ENCODE results near the gene TMEM181. TPM values are rescaled to one million over a fixed set of nuclear protein-coding genes. Genes with fewer than 3 reads are reported as not detected.

Gene TMEM181
- total and polyA plus RNA-seq, 2 experiments from 2014 or later, result 17.9 to 21.0 TPM

DNA sequence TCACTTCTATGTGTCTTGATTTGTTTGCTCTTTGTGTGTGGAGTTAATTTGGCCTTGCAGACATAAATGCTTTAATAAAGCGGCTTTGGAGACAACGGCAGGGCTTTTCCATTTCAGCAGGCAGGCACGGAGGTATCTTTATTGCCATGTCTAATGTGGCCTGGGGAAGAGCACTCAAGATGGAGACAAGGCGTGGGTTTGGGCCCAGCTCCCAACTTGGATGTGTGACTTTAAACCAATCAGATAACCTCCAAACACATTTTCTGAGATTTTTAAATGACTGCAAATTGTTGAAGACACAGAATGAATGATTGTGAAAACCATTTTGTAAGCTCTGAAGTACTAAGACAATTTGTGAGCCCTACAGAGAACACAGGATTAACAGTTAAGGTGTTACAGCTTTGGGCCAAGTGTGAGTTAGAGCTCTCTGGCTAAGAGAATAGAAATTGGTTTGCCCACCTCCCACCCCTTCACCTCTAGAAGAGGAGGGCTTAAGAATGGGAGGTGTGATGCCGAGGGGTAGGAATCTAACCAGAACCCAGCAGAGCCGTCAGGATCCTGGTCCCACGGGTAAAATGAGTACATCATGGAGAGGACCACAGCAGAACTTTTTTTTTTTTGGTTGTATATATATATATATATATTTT lies 75.7 kb downstream of the TMEM181 start:
- Histone ChIP-seq H3K4me3 (no peak overlapping the region), H3K9me3 (ENCODE audit: low read depth) (no peaks in the 10 kb centered on the region), H3K4me1 (ENCODE audit: low read depth) (peaks cover 18% of the 10 kb centered on the region), H3K27me3 (no peaks in the 10 kb centered on the region), H3K27ac (peak overlapping the region; percentile 44), H3K36me3 (peaks cover 29% of the 10 kb centered on the region)
- no peak for DNase-seq (ENCODE audit: low read depth in 1 of 2, low spot score in 1 of 2)
- TF ChIP-seq, protein P1, sequence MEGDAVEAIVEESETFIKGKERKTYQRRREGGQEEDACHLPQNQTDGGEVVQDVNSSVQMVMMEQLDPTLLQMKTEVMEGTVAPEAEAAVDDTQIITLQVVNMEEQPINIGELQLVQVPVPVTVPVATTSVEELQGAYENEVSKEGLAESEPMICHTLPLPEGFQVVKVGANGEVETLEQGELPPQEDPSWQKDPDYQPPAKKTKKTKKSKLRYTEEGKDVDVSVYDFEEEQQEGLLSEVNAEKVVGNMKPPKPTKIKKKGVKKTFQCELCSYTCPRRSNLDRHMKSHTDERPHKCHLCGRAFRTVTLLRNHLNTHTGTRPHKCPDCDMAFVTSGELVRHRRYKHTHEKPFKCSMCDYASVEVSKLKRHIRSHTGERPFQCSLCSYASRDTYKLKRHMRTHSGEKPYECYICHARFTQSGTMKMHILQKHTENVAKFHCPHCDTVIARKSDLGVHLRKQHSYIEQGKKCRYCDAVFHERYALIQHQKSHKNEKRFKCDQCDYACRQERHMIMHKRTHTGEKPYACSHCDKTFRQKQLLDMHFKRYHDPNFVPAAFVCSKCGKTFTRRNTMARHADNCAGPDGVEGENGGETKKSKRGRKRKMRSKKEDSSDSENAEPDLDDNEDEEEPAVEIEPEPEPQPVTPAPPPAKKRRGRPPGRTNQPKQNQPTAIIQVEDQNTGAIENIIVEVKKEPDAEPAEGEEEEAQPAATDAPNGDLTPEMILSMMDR (IDR thresholded peaks at IDR 0.05; ENCODE audit: low read depth, low read length), result no peak

DNA sequence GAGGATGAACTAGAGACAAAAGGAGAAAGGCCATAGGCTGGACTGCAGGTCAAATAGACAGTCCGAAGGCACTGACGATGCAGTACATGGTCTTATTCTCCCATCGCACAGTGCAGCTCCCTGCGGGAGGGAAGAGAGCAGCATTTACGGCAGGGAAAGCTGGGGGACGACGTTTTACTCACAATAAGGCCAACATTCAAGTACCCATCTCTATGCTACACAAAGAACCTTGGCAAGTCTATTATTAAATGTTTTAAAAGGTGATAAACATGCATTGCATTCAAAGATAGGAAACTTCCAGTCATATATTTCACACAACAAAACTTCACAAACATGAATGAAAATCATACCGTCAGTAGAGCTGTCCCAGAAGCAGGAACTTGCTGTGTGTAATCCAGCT lies 76.9 kb downstream of the TMEM181 start:
- H3K4me3 ChIP-seq, result no peak overlapping the region
- no peaks in the 10 kb centered on the region for H3K9me3 ChIP-seq (ENCODE audit: low read depth)
- H3K27ac ChIP-seq, result no peak overlapping the region
- H3K36me3 ChIP-seq, result peaks cover 29% of the 10 kb centered on the region
- H3K4me1 ChIP-seq (ENCODE audit: low read depth), result peaks cover 20% of the 10 kb centered on the region
- no peaks in the 10 kb centered on the region for H3K27me3 ChIP-seq
- no peak for DNase-seq (ENCODE audit: low read depth in 1 of 2, low spot score in 1 of 2)
- TF ChIP-seq, protein P1 (IDR thresholded peaks at IDR 0.05; ENCODE audit: low read depth, low read length), result no peak

DNA sequence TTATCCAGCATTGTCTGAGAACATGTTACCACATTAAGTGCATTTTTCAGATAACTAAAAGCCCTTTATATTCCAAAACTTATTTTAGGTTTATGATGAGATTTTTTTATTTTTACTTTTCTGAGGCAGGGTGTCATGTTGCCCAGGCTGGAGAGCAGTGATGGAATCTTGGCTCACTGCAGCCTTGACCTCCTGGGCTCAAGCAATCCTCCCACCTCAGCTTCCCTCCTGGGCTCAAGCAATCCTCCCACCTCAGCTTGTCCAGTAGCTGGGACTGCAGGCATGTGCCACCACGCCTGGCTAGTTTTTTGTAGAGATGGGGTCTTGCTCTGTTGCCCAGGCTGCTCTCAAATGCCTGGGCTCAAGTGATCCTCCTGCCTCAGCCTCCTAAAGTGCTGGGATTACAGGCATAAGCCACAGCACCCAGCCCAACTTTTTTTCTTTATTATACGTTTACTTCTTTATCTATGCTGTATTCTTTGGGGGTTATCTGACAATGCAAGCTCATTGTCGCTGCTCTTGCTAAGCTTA lies 78.5 kb downstream of the TMEM181 start:
- H3K4me3 ChIP-seq, result no peak overlapping the region
- H3K36me3 ChIP-seq, result peaks cover 29% of the 10 kb centered on the region
- TF ChIP-seq, protein P1 (IDR thresholded peaks at IDR 0.05; ENCODE audit: low read depth, low read length), result no peak
- DNase-seq (ENCODE audit: low read depth in 1 of 2, low spot score in 1 of 2), result no peak
- peak overlapping the region; percentile 42 for H3K27ac ChIP-seq
- peaks cover 32% of the 10 kb centered on the region for H3K4me1 ChIP-seq (ENCODE audit: low read depth)
- H3K27me3 ChIP-seq, result no peaks in the 10 kb centered on the region
- H3K9me3 ChIP-seq (ENCODE audit: low read depth), result no peaks in the 10 kb centered on the region

DNA sequence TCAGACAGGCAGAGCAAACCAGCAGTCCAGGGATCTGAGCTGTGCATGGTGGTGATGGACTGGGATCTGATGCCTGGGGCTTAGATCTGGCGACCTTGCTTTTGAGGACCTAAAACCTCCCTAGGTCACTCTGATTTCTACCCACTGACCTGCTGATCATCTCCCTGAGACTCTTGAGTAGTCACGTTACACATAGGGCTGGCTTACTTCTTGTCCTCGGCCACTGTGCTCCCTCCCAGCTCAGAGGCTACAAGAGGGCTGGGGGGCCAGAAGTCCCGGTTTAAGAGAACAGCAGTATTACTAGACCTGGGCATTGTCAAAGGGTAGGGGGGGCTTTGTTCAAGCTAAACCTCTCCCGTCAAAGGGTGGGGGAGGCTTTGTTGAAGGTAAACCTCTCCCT lies 79.2 kb downstream of the TMEM181 start:
- Histone ChIP-seq H3K27me3 (no peaks in the 10 kb centered on the region), H3K4me1 (ENCODE audit: low read depth) (peaks cover 36% of the 10 kb centered on the region), H3K36me3 (peaks cover 24% of the 10 kb centered on the region), H3K4me3 (no peak overlapping the region), H3K9me3 (ENCODE audit: low read depth) (no peaks in the 10 kb centered on the region), H3K27ac (peak overlapping the region; percentile 42)
- TF ChIP-seq, protein P1 (IDR thresholded peaks at IDR 0.05; ENCODE audit: low read depth, low read length), result no peak
- DNase-seq (ENCODE audit: low read depth in 1 of 2, low spot score in 1 of 2), result no peak

DNA sequence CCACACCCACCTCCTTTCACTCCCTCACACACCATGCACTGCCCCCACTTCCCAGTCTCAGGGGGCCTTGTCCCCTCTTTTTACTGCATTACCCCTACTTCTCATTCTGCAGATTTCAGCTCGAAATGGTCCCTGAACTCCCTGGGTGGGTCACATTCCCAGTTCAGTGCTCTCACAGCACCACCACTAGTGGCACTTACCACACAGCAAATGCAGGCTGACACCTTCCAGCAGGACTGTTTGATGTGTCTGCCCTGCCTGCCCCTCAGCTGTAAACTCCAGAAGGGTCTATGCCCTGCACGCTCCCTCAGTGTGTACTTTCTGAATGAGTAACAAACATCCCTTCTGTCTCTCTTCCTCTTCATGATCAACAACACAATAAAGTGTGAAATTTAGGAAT lies 80.6 kb downstream of the TMEM181 start:
- DNase-seq (ENCODE audit: low read depth in 1 of 2, low spot score in 1 of 2), result no peak
- TF ChIP-seq, protein P1 (IDR thresholded peaks at IDR 0.05; ENCODE audit: low read depth, low read length), result no peak

More for the DNA sequence above, 80.6 kb downstream of the TMEM181 start:
- Histone ChIP-seq H3K27ac (no peak overlapping the region), H3K9me3 (ENCODE audit: low read depth) (no peaks in the 10 kb centered on the region), H3K4me1 (ENCODE audit: low read depth) (peaks cover 39% of the 10 kb centered on the region), H3K4me3 (no peak overlapping the region), H3K27me3 (no peaks in the 10 kb centered on the region), H3K36me3 (peaks cover 14% of the 10 kb centered on the region)
